HG02759 (cell line): ENCODE data around the gene PLXNA1.

ENCODE experiments used
- ATAC-seq: cut with Tn5 transposase; IDR thresholded peaks from one replicate; pipeline ENCODE4 v1.9.1; 2021; ENCODE audit warnings: mild to moderate bottlenecking, moderate library complexity; ENCODE audit not compliant: unreplicated experiment

PLXNA1 gene

DNA sequence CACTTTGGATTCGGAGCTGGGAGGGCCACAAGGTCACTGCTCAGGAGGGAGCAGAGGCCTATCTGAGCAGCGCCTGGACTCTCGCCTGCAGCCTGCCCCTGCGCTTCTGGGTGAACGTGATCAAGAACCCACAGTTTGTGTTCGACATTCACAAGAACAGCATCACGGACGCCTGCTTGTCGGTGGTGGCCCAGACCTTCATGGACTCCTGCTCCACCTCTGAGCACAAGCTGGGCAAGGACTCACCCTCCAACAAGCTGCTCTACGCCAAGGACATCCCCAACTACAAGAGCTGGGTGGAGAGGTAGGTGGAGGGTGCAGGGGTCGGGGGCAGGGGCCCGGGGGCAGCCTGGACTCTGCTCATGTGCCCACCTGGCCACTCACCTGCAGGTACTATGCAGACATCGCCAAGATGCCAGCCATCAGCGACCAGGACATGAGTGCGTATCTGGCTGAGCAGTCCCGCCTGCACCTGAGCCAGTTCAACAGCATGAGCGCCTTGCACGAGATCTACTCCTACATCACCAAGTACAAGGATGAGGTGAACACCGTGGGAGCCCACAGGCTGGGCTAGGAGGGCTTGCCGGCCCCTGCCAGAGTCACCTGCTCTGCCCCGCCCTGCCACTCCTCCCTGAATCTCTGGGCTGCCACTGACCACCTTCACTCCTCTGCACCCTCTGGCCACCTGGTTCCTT is 49.5 kb downstream of the PLXNA1 start:
- no peak for ATAC-seq
